GM19193 (cell line): ENCODE data around the gene SERPINB3.
"Not testable (repeated sequence)": the region's sequence is repeated elsewhere in the genome, so short reads cannot be mapped to it uniquely, and the experiment has no call there.

Experiments used
- POLR2A ChIP-seq: IDR thresholded peaks from 4 replicates; pipeline ENCODE4 v1.6.1; 2011; ENCODE audit not compliant: insufficient read depth, insufficient read length; ENCODE audit errors: extremely low read depth

The SERPINB3 gene

DNA sequence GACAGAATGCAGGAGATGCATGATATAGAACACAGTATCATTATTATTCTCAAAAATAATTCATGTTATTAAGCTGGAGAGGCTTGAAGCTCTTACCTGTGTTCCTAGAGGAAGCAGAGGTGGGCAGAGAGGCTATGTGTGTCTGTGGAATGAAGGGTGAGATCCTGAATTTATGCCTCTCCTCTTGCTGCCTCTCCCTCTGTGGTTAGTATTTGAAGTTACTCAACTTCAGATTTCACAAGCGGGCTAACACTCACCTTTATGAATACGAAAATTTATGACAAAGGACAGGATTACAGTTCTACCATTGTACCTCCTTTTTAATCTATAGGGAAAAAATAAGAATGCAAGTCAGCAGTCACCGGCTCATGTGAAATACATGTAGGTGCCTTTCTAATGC, at the start of gene SERPINB3:
SERPINB3 (minus strand) TSS at position 144 of the 400 bp plus-strand sequence. CDS start 677 bp downstream, outside the sequence.
- TF ChIP-seq POLR2A, result not testable (repeated sequence)

DNA sequence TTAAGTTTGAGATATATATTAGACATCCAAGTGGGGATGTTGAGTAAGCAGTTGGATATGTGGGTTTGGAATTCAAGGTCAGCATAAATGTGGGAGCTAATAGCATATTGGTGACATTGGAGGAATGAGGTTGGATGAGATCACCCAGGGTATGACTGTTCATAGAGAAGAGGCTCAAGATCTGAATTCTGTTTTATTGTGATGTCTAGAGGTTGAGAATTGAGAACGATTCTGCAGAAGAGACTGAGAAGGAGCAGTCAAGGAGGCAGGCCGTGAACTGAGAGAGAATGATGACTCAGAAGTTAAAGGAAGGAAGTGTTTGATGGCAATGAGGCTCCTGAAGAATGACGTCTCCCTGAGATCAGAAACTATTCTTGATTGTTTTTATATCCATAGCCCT, 47.0 kb upstream of the SERPINB3 start:
- no peak for TF ChIP-seq POLR2A

DNA sequence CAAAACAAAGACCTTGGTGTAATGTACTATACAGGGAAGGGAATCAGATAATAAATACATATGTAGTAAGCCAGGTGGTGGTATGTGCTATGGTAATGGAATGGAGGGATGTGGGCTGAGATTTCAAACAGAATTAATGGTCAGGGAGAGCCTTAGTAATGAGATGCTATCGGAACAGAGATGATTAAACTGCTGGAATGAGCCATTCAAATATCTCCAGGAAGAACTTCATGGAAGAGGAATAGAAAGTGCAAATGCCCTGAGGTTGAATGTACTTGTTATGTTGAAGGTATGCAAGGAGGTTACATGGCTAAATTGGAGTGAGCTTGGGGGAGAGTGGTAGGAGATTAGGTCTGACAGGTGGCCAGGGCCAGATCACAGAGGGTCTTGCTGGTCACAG, 46.1 kb upstream of the SERPINB3 start:
- no peak for TF ChIP-seq POLR2A

DNA sequence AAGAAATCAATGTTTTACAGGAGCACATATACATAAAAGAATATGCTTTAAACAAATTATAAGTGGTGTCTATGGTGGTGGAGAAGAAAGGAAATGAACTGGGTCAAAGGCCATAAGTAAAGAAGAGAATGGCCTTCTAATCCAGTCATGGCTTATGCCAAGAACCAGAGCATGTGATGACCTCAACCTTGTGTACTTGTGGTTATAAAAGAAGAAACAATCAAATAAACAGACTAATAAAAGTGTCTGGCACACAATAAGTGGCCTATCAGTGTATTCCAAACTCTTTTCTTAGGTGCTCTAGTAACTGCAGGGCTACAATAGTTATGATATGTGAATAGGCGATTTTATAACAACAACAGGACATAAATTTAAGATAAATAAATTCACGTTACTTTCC, 43.7 kb upstream of the SERPINB3 start:
- TF ChIP-seq POLR2A, result no peak

DNA sequence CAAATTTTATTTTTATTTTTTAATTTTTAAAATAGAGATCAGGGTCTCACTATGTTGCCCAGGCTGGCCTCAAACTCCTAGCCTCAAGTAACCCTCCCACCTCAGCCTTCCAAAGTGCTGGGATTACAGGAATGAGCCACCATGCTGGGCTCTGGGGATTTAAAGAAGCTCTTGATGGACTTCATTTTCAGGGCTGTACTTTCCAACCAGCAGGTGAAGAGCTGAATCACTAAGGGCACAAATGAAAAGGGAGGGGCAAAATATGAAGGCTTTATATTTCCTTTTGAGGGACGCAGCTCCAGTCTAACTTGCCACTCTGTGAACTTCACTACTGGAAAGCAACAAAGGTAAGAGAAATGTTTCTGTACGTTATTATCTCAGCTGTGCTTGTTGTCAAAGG, 41.0 kb upstream of the SERPINB3 start, which contains the start of gene SERPINB11:
SERPINB11 (plus strand) TSS at position 301 of the 400 bp plus-strand sequence. CDS start 7,234 bp downstream, outside the sequence.
- no peak for TF ChIP-seq POLR2A

DNA sequence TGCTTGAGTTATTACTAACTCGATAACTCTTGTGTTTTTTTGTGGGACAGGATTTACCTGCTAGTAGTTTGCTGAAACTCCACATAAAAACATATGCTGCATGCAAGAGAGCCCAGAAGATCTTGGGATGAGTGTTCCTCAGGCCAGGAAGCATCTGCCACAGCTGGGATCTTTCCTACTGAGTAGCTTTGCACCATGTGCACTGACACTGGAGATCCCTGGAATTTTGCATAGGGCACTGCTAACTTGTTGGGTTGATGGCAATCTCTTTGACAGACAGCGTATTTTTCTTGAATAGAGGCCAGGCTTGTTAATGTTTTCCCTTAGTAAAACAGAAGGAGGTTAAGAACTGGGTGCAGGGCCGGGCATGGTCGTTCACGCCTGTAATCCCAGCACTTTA, 40.3 kb upstream of the SERPINB3 start:
- no peak for TF ChIP-seq POLR2A

DNA sequence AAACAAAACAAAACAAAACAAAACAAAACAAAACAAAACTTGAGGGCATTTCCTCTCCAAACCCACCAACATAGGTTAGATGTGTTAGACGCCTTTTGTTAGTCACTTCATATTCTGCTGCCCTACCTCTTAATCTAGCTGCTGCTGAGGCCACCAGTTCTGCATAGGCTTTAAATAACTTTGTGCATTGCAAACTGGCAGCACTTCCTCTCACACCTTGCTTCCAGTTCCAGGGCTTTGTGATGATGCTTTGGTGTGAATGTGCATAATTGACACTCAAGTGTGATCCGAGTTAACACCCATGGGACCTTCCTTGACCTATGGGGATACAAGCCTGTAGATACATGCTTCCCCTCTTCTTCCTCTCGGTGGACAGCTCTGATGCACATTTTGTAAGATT, 38.8 kb upstream of the SERPINB3 start:
- no peak for TF ChIP-seq POLR2A

DNA sequence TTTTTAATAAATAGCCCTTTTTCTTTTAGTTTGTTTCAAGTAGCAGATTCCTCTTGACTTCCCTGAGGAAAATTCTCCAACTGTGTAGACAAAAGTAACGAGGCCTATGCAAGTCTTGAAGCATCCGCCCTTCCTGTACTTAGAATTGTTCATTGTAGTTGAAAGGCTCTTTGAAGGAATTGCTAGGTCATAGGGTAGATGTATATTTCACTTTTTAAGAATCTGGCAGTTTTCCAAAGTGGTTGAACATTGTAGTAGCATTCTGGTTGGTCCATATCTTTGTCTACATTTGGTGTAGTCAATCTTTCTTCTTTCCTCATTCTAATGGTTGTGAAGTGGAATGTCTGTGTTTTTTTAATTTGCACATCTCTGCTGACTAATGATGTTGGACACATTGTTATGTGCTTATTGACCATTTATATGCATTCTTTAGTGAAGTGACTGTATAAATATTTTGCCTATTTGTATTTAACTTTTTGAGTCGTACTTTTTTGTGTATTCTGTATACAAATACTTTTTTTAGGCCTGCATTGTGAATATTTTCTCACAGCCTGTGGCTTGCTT, 35.5 kb upstream of the SERPINB3 start:
- TF ChIP-seq POLR2A, result no peak

DNA sequence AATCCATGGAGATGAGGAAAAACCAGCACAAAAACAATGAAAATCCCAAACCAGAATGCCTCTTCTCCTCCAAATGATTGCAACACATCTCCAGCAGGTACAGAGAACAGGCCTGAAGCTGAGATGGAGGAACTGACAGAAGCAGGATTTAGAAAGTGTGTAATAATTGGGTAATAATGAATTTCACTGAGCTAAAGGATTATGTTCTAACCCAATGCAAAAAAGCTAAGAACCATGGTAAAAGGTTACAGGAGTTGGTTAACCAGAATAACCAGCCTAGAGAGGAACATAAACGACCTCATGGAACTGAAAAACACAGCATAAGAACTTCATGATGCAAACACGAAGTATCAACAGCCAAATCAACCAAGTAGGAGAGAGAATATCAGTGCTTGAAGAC, 27.4 kb upstream of the SERPINB3 start:
- no peak for TF ChIP-seq POLR2A

DNA sequence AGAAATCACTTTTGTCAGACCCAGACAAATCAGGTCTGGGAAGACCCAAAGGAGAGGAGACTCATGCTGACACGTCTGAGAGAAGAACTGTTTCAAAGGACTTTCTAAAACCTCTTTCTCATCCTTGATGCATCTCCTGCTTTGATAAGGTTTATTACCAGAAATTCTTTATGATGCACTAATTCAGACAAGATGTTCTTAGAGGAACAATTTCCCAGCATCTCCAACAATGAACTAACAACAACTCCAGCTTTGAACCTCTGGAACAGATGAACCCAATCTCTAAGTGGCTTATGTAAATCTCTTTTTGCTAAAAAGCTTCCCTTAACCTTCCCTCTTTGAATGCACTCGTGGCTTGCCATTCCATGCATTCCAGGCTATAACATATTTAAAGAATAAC, 25.2 kb upstream of the SERPINB3 start:
- no peak for TF ChIP-seq POLR2A

DNA sequence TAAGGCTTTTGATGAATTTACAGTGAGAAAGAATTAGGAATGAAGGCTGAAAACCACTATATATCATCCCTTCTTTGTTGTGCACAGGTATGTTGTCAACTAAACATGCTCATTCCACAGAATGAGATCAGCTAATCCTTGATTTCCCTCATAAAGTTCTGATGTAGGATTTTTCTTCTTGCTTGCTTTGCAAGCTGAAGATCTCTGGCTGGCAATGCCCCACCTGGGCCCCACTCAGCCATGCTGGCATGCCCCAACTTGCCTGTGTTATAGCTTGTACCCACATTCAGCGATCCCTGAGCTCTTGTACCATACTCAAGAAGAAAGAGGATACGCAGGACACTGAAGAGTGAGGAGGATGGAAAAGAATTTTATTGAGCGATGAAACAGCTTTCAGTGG, 23.0 kb upstream of the SERPINB3 start:
- TF ChIP-seq POLR2A, result no peak

DNA sequence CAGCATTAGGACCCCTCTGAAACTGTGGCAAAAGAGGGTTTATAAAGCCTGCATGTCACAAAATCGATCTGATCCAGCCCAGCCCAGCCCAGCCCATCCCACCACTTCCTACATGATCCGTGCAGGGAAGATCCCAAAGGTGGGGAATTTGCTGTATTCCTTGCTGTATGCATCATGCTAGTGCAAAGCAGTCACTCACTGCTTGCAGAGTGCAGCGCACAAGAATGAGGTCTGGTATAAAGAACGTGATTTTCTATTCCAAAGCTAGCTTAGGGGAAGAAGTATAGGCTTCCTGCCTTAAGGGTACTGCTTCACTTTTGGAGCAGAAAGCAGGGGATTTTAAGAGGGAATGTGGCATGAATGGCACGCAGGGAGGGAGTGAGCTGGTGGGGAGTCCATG, 22.2 kb upstream of the SERPINB3 start:
- TF ChIP-seq POLR2A, result no peak

DNA sequence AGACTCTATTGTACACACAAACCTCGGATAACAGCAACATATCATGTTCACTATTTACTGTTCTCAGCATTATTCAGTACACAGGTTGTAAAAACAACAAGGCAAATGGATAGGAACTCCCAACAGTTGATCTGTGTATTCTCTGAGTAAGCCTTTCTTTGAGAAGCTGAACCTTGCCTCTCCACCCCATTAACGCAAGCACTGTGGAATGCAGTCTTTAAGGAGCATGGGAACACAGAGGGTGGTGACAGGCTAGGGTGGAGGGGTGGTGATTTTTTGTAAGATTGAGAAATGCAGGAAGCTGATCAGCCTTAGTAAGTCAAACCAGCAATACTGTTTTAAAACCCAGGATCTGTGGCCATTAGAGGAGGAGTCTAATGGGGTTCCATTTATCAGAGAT, 21.5 kb upstream of the SERPINB3 start:
- no peak for TF ChIP-seq POLR2A

DNA sequence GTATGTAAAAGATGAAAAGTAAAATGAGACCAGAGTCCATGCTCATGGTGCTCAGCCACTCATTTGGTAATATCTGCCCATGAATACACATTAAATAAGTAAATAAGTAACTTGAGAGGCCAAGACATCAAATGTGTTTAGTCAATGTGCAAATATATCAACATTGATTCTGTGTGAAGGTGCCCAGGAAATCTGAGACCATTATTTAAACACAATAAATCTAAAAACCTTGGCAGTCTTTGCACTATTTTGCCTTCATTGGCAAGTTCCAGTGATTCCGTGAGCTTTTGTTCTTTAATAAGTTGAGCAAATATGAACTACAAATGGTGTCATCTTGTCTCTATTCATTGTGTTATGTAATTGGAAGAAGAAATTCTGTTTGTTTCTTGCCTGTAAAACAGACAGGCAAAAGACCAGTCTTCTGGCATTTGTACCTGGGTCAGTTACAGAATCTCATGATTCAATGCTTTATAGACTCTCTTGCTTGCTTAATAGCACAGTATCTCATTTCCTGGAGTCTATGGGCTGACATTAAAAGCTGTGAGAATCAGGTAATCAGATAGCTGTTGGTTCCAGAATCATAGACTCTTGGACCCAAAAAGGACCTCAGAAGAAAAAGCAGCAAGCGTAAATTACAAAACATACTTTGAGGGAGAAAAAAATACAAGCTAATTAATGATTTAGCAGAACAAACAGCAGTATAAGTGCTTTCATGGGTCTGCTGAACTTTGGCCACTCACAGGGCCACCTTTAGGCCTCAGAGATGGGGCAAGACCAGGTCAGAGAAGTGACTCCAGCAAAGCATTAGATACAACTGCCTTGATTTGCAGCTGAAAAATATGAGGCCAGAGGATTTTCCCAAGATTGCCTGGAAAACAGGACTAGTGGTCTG, 20.0 kb upstream of the SERPINB3 start:
- TF ChIP-seq POLR2A, result no peak

DNA sequence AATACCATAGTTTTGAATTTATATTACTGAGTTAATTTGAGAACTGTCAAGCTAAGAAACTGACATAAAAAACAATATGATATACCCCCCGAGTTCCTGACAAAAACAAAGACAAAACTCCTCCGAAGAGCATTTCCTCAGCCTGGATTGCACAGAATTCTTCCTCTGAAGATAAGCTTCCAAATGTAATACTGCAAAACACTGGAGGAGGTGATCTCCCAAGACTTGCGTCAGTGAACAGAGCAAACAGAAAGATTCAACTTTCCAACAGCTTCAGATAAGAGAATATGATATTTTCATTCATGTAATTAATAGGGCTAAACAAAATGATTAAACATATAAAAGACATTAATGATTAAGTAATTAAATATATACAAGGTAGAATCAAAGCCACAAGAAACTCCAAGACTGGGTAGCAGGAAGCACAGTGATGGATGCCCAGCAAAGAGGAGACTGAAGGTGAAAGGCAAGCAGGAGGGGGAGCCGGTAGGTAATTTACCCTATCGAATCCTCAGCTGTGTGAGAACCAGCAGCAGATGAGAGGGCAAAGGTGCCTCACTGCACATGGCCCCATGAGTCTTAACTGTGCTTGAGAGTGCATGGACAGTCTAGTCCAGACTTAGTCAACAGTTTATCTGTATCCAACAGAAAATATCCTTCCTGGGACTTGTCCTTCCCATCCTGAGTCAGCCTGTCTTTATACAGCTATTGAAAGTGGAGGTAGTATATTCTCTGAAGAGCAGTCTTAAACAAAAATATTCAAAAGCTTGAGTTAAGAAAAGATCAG, 18.3 kb upstream of the SERPINB3 start:
- no peak for TF ChIP-seq POLR2A
